ENCODE measurements around the gene B3GAT1. TPM values are rescaled to one million over a fixed set of nuclear protein-coding genes. Genes with fewer than 3 reads are reported as not detected.
"Not testable (repeated sequence)": the region's sequence is repeated elsewhere in the genome, so short reads cannot be mapped to it uniquely, and the experiment has no call there.

B3GAT1 gene
- total and polyA plus RNA-seq, 2 donors (not counting 1 experiment from before 2014, with no cell fraction given) = 0.06 TPM; not detected in 1

GRCh38 chr11:134445601-134446325 lies 33.7 kb upstream of the B3GAT1 start:
- H3K4me3 Mint-ChIP-seq = no peak overlapping the region
- intact Hi-C loops (cut with micrococcal nuclease) = no loop called here
- Histone ChIP-seq H3K4me1 (ENCODE audit: control insufficient read depth in 2 of 2, insufficient read depth in 2 of 2, low read length in 2 of 2) (no peaks in the 10 kb centered on the region), H3K79me2 (ENCODE audit: control insufficient read depth, insufficient read depth, low read length) (no peaks in the 10 kb centered on the region), H2AFZ (ENCODE audit: insufficient read depth, low read depth, low read length, poor library complexity, severe bottlenecking) (no peak overlapping the region), H3K4me3 (ENCODE audit: control extremely low read depth in 1 of 5, extremely low read depth in 1 of 5, insufficient read depth in 1 of 5, low read depth in 2 of 5, low read length in 4 of 5) (no peak overlapping the region), H3K27ac (ENCODE audit: low read length in 2 of 2) (no peak overlapping the region), H3K9me3 (ENCODE audit: control extremely low read depth in 1 of 3, control insufficient read depth in 2 of 3, insufficient read depth in 1 of 3, low read length in 2 of 3) (peaks cover 0 to 4% (median 0%) of the 10 kb centered on the region in 3 donors), H3K4me2 (replicated peaks; ENCODE audit: low read depth, low read length, poor library complexity, severe bottlenecking) (no peak overlapping the region), H3K27me3 (replicated peaks in 1 of 4; ENCODE audit: control extremely low read depth in 1 of 4, control insufficient read depth in 3 of 4, insufficient read depth in 4 of 4, low read length in 3 of 4) (no peaks in the 10 kb centered on the region), H3K36me3 (replicated peaks in 1 of 2; ENCODE audit: control extremely low read depth in 1 of 2, control insufficient read depth in 1 of 2, extremely low read depth in 1 of 2, insufficient read depth in 2 of 2, low read length in 1 of 2) (no peaks in the 10 kb centered on the region), H3K9ac (ENCODE audit: low read length) (no peak overlapping the region), H4K20me1 (ENCODE audit: control insufficient read depth, insufficient read depth, low read length, poor library complexity, severe bottlenecking) (no peaks in the 10 kb centered on the region)
- peaks cover 2% of the 10 kb centered on the region for H3K9me3 Mint-ChIP-seq (ENCODE audit: insufficient read depth)
- H3K27ac Mint-ChIP-seq = no peak overlapping the region
- WGBS (ENCODE audit: insufficient coverage) = 91% methylated on average over 13 of the region's 16 CpGs
- POLR2A ChIA-PET = no interaction called here
- no peak for ATAC-seq (ENCODE audit: low read depth)
- no peak for TF ChIP-seq CTCF (IDR thresholded peaks at IDR 0.05)
- no peak for TF ChIP-seq EZH2 (IDR thresholded peaks at IDR 0.05; ENCODE audit: borderline replicate concordance, insufficient read depth, low read depth, low read length, poor library complexity, severe bottlenecking)
- no peak for DNase-seq
- H3K4me1 Mint-ChIP-seq = no peaks in the 10 kb centered on the region
- peaks cover 3% of the 10 kb centered on the region for H3K27me3 Mint-ChIP-seq
- CTCF ChIA-PET = no interaction called here

GRCh38 chr11:134444160-134445108 lies 32.4 kb upstream of the B3GAT1 start:
- H3K9me3 ChIP-seq (ENCODE audit: control extremely low read depth in 1 of 3, control insufficient read depth in 2 of 3, insufficient read depth in 1 of 3, low read length in 2 of 3); H3K27ac ChIP-seq (ENCODE audit: low read length in 2 of 2); H3K4me1 Mint-ChIP-seq; H3K27me3 Mint-ChIP-seq; POLR2A ChIA-PET; H3K79me2 ChIP-seq (ENCODE audit: control insufficient read depth, insufficient read depth, low read length); H4K20me1 ChIP-seq (ENCODE audit: control insufficient read depth, insufficient read depth, low read length, poor library complexity, severe bottlenecking); H3K4me3 Mint-ChIP-seq; H3K4me3 ChIP-seq (ENCODE audit: control extremely low read depth in 1 of 5, extremely low read depth in 1 of 5, insufficient read depth in 1 of 5, low read depth in 2 of 5, low read length in 4 of 5); H3K27ac Mint-ChIP-seq; H3K36me3 ChIP-seq (replicated peaks in 1 of 2; ENCODE audit: control extremely low read depth in 1 of 2, control insufficient read depth in 1 of 2, extremely low read depth in 1 of 2, insufficient read depth in 2 of 2, low read length in 1 of 2); H2AFZ ChIP-seq (ENCODE audit: insufficient read depth, low read depth, low read length, poor library complexity, severe bottlenecking); H3K9me3 Mint-ChIP-seq (ENCODE audit: insufficient read depth); H3K27me3 ChIP-seq (replicated peaks in 1 of 4; ENCODE audit: control extremely low read depth in 1 of 4, control insufficient read depth in 3 of 4, insufficient read depth in 4 of 4, low read length in 3 of 4); intact Hi-C loops (cut with micrococcal nuclease); H3K4me2 ChIP-seq (replicated peaks; ENCODE audit: low read depth, low read length, poor library complexity, severe bottlenecking); H3K9ac ChIP-seq (ENCODE audit: low read length); H3K4me1 ChIP-seq (ENCODE audit: control insufficient read depth in 2 of 2, insufficient read depth in 2 of 2, low read length in 2 of 2); ATAC-seq (ENCODE audit: low read depth); DNase-seq; CTCF ChIA-PET: not testable (repeated sequence)
- WGBS (ENCODE audit: insufficient coverage) = 55% methylated on average over 13 of the region's 17 CpGs

All from B cell (primary cell).